CD14-positive monocyte (primary cell): ENCODE measurements around the gene AMOTL2. TPM values are rescaled to one million over a fixed set of nuclear protein-coding genes. Genes with fewer than 3 reads are reported as not detected.

Experiments
- DNase-seq, 3 donors: peaks; one replicate each; pipeline ENCODE4 v3.0.0-alpha.2; 2011 to 2022
- H2AFZ ChIP-seq: 2 replicates; pipeline ENCODE4 v1.6.0; 2012; ENCODE audit warnings: mild to moderate bottlenecking, low read depth, low read length, inconsistent platforms; ENCODE audit not compliant: insufficient read depth, poor library complexity, severe bottlenecking
- H3K27ac ChIP-seq, 2 donors: 1 replicate in 1 of 2; 2 replicates in 1 of 2; pipeline ENCODE4 v1.5.1; 2012 to 2013; ENCODE audit warnings: low read length in 2 of 2, control low read depth in 1 of 2, inconsistent platforms in 1 of 2, low read depth in 1 of 2, mild to moderate bottlenecking in 1 of 2
- H3K27me3 ChIP-seq, 2 donors: one replicate each; pipeline versions ENCODE4 v1.6.0 to v1.6.1; 2011 to 2013; ENCODE audit warnings: low read length in 2 of 2; ENCODE audit not compliant: control insufficient read depth in 2 of 2, insufficient read depth in 2 of 2
- H3K36me3 ChIP-seq, 2 donors: replicated peaks in 1 of 2; 1 replicate in 1 of 2; 2 replicates in 1 of 2; pipeline versions ENCODE4 v1.5.1 to v1.6.1; 2012 to 2013; ENCODE audit warnings: low read length in 2 of 2, control low read depth in 1 of 2, inconsistent platforms in 1 of 2, mild to moderate bottlenecking in 1 of 2; ENCODE audit not compliant: insufficient read depth in 2 of 2, control insufficient read depth in 1 of 2
- H3K4me1 ChIP-seq, 2 donors: 1 replicate in 1 of 2; 2 replicates in 1 of 2; pipeline versions ENCODE4 v1.5.1 to v1.6.1; 2012 to 2013; ENCODE audit warnings: low read length in 2 of 2, control low read depth in 1 of 2, inconsistent platforms in 1 of 2, mild to moderate bottlenecking in 1 of 2, moderate library complexity in 1 of 2; ENCODE audit not compliant: insufficient read depth in 2 of 2, control insufficient read depth in 1 of 2
- H3K4me2 ChIP-seq: replicated peaks from 2 replicates; pipeline ENCODE3; 2012; ENCODE audit warnings: low read length, moderate library complexity, mild to moderate bottlenecking; ENCODE audit not compliant: poor library complexity, severe bottlenecking; ENCODE audit errors: extremely low read depth
- H3K4me3 ChIP-seq, 3 experiments: fragments of 200-600 bp in 1 of 3; sonication (generic) in 1 of 3; replicated peaks in 1 of 3; 1 replicate in 2 of 3; 2 replicates in 1 of 3; pipeline ENCODE4 v1.5.1; 2011 to 2013; ENCODE audit warnings: low read length in 3 of 3, mild to moderate bottlenecking in 3 of 3, control low read depth in 2 of 3, low read depth in 2 of 3, inconsistent platforms in 1 of 3, moderate library complexity in 1 of 3
- H3K79me2 ChIP-seq: 2 replicates; pipeline ENCODE4 v1.6.0; 2012; ENCODE audit warnings: mild to moderate bottlenecking, control low read depth, inconsistent platforms, low read length, moderate library complexity; ENCODE audit not compliant: insufficient read depth
- H3K9ac ChIP-seq: 2 replicates; pipeline ENCODE4 v1.6.0; 2017; ENCODE audit warnings: low read length, mild to moderate bottlenecking; ENCODE audit not compliant: insufficient read depth, poor library complexity, severe bottlenecking
- H3K9me3 ChIP-seq, 2 donors: replicated peaks in 1 of 2; 1 replicate in 1 of 2; 2 replicates in 1 of 2; pipeline versions ENCODE4 v1.5.1 to v1.6.1; 2012 to 2013; ENCODE audit warnings: low read length in 2 of 2, control low read depth in 1 of 2; ENCODE audit not compliant: control insufficient read depth in 1 of 2, insufficient read depth in 1 of 2
- H4K20me1 ChIP-seq: 2 replicates; pipeline ENCODE4 v1.6.0; 2012; ENCODE audit warnings: mild to moderate bottlenecking, low read length, control low read depth, moderate library complexity; ENCODE audit not compliant: insufficient read depth
- H3K27ac Mint-ChIP-seq, 7 donors: one replicate each; pipeline ENCODE4 v1.8.0; 2020; ENCODE audit warnings: mild to moderate bottlenecking in 7 of 7, mixed read lengths in 7 of 7, moderate library complexity in 6 of 7, inconsistent platforms in 2 of 7
- H3K27me3 Mint-ChIP-seq, 3 donors: one replicate each; pipeline ENCODE4 v1.8.0; 2021 to 2022; ENCODE audit warnings: low read depth in 3 of 3, mild to moderate bottlenecking in 3 of 3, mixed read lengths in 3 of 3, moderate library complexity in 3 of 3, inconsistent platforms in 1 of 3
- H3K36me3 Mint-ChIP-seq, 2 donors: one replicate each; pipeline ENCODE4 v1.8.0; 2020; ENCODE audit warnings: mixed read lengths in 2 of 2, inconsistent platforms in 1 of 2, mild to moderate bottlenecking in 1 of 2
- H3K4me1 Mint-ChIP-seq: one replicate; pipeline ENCODE4 v1.8.0; 2020; ENCODE audit warnings: mild to moderate bottlenecking, mixed read lengths
- H3K4me3 Mint-ChIP-seq, 2 donors: one replicate each; pipeline ENCODE4 v1.8.0; 2020; ENCODE audit warnings: mild to moderate bottlenecking in 2 of 2, mixed read lengths in 2 of 2, moderate library complexity in 1 of 2
- H3K9me3 Mint-ChIP-seq, 7 donors: one replicate each; pipeline ENCODE4 v1.8.0; 2020 to 2022; ENCODE audit warnings: mixed read lengths in 7 of 7, mild to moderate bottlenecking in 6 of 7, moderate library complexity in 6 of 7, inconsistent platforms in 2 of 7
- WGBS: methylation state at CpG from one replicate; pipeline ENCODE4 v1.1.5; 2013; ENCODE audit warnings: missing lambda C conversion rate; ENCODE audit not compliant: insufficient coverage; 5-methylcytosine and 5-hydroxymethylcytosine counted together
- intact Hi-C, 2 donors: fragments of 100-400 bp; cut with micrococcal nuclease; formaldehyde crosslinking; loops; one replicate each; pipeline versions ENCODE4 v1.15.0 to v1.15.1; 2023
- polyA plus RNA-seq, 3 donors: library from polyadenylated mRNA; depleted of rRNA in 1 of 3; unstranded in 2 of 3; stranded (reverse) in 1 of 3; fragments of 300-500 nt in 2 of 3; fragments of >200 nt in 1 of 3; fragmentation: Illumina TruSeq in 2 of 3; gene quantifications; 1 replicate in 2 of 3; 2 replicates in 1 of 3; pipeline ENCODE4 v1.2.3, GENCODE V29; 2012 to 2021
- TF ChIP-seq, protein P1 (sequence below): fragments of 200-600 bp; IDR thresholded peaks from one replicate; pipeline ENCODE4 v1.8.0; 2022; ENCODE audit warnings: antibody characterized with exemption, mild to moderate bottlenecking

AMOTL2 gene
- polyA plus RNA-seq, 3 donors, result 0.01 TPM; not detected in 2

DNA sequence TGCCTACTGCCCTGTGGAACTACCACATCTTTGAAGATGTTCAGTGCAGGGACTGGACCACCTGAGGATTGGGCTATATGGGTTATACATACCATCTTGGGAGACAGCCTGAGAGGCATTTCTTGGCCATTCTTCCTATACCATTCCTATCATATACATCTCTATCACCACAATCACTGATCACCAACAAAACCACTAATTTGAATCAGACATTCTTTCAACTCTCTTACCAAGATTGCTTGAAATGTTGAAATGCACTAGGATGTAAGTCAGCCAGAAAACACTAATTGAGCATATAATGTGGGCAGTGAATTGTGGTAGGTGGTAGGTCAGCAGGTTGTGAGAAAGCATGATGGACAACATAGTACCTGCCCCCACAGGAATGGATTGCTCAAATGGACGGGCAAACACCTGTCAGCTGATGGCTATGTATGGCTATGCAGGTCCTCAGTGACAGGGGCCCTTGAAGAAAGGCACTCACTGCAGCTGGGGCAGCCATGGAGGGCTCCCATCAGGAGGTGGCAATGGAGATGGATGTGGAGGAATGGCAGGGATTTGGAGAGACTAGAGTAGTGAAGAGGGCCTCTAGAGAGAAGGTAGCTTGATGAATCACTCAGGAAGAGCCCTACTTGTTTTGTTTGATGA, 49.1 kb downstream of the AMOTL2 start:
- Histone ChIP-seq H3K4me1 (no peaks in the 10 kb centered on the region), H3K36me3 (no peaks in the 10 kb centered on the region), H3K9ac (no peak overlapping the region), H2AFZ (no peak overlapping the region), H4K20me1 (no peaks in the 10 kb centered on the region), H3K79me2 (no peaks in the 10 kb centered on the region), H3K27me3 (no peaks in the 10 kb centered on the region), H3K9me3 (no peaks in the 10 kb centered on the region), H3K4me3 (no peak overlapping the region), H3K4me2 (no peak overlapping the region), H3K27ac (no peak overlapping the region)
- Mint-ChIP-seq H3K4me1 (peaks cover 4% of the 10 kb centered on the region), H3K27ac (no peak overlapping the region), H3K27me3 (peaks cover 2 to 13% (median 13%) of the 10 kb centered on the region in 3 donors), H3K4me3 (no peak overlapping the region), H3K36me3 (no peaks in the 10 kb centered on the region), H3K9me3 (no peaks in the 10 kb centered on the region)
- 64% methylated on average over 1 of the region's 1 CpG for WGBS
- TF ChIP-seq, protein P1, sequence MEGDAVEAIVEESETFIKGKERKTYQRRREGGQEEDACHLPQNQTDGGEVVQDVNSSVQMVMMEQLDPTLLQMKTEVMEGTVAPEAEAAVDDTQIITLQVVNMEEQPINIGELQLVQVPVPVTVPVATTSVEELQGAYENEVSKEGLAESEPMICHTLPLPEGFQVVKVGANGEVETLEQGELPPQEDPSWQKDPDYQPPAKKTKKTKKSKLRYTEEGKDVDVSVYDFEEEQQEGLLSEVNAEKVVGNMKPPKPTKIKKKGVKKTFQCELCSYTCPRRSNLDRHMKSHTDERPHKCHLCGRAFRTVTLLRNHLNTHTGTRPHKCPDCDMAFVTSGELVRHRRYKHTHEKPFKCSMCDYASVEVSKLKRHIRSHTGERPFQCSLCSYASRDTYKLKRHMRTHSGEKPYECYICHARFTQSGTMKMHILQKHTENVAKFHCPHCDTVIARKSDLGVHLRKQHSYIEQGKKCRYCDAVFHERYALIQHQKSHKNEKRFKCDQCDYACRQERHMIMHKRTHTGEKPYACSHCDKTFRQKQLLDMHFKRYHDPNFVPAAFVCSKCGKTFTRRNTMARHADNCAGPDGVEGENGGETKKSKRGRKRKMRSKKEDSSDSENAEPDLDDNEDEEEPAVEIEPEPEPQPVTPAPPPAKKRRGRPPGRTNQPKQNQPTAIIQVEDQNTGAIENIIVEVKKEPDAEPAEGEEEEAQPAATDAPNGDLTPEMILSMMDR, result no peak
- no peak for DNase-seq
- intact Hi-C loops, result no loop called here

DNA sequence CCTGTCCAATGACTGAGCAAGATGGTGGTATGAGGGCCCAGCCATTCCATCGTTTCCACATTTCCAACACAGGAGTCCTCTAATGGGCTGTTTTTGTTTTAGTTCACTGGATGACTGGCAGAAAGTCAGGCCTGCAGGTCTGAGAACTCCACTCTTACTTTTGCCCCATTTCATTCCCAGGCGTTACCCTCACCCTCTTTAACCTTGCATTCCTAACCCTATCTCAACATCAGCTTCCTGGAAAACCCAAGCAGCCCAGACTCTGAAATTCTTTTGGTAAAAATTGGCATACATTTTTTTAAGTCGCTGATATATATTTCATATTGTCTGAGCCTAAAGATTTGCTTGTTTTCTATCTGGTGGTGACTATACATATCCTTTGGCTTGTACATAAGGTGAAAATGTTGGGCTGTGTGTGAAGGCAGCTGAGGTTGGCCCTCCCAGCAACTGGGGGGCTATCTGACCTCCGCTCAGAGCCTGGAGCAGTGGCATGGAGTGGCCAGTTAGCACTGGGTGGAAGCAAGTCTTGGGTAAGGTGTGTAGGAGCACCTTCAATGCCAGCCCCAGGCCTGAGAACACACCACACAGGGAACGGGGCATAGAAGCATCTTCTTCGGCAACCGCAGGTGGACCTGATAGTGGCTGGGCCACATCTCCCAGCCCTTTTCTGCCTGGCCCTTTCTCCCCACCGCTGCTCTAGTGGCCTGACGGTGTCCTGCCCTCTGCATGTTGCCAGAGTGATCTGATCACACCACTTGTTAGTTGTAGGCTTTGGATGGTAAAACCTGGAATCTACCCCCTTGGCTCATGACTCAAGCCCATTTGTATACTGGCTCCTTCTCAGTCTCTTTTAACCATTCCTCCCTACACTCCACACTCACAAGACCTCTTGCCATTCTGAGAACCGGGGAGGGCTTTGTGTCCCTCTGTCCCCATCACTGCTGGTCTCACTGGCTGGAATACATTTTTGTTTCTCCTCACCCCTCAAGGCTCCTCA, 50.0 kb downstream of the AMOTL2 start:
- Mint-ChIP-seq H3K9me3 (no peaks in the 10 kb centered on the region), H3K27me3 (peaks cover 2 to 13% (median 10%) of the 10 kb centered on the region in 3 donors), H3K27ac (peak overlapping the region in 1 of 7 donors; percentile 11), H3K4me3 (no peak overlapping the region), H3K4me1 (peaks cover 4% of the 10 kb centered on the region), H3K36me3 (no peaks in the 10 kb centered on the region)
- H3K4me2 ChIP-seq, result no peak overlapping the region
- no peaks in the 10 kb centered on the region for H3K27me3 ChIP-seq
- H4K20me1 ChIP-seq, result no peaks in the 10 kb centered on the region
- no peak overlapping the region for H3K27ac ChIP-seq
- no peaks in the 10 kb centered on the region for H3K9me3 ChIP-seq
- TF ChIP-seq, protein P1, result no peak
- no peaks in the 10 kb centered on the region for H3K4me1 ChIP-seq
- no peaks in the 10 kb centered on the region for H3K79me2 ChIP-seq
- H3K36me3 ChIP-seq, result no peaks in the 10 kb centered on the region
- no peak overlapping the region for H3K9ac ChIP-seq
- H2AFZ ChIP-seq, result no peak overlapping the region
- no peak for DNase-seq
- intact Hi-C loops, result no loop called here
- 98% methylated on average over 6 of the region's 10 CpGs for WGBS
- H3K4me3 ChIP-seq, result no peak overlapping the region
